ENCODE data around the gene FAM120A. TPM values are rescaled to one million over a fixed set of nuclear protein-coding genes. Genes with fewer than 3 reads are reported as not detected.

FAM120A gene
- total RNA-seq, 1 donor from 2014 or later = 93.1 TPM

DNA sequence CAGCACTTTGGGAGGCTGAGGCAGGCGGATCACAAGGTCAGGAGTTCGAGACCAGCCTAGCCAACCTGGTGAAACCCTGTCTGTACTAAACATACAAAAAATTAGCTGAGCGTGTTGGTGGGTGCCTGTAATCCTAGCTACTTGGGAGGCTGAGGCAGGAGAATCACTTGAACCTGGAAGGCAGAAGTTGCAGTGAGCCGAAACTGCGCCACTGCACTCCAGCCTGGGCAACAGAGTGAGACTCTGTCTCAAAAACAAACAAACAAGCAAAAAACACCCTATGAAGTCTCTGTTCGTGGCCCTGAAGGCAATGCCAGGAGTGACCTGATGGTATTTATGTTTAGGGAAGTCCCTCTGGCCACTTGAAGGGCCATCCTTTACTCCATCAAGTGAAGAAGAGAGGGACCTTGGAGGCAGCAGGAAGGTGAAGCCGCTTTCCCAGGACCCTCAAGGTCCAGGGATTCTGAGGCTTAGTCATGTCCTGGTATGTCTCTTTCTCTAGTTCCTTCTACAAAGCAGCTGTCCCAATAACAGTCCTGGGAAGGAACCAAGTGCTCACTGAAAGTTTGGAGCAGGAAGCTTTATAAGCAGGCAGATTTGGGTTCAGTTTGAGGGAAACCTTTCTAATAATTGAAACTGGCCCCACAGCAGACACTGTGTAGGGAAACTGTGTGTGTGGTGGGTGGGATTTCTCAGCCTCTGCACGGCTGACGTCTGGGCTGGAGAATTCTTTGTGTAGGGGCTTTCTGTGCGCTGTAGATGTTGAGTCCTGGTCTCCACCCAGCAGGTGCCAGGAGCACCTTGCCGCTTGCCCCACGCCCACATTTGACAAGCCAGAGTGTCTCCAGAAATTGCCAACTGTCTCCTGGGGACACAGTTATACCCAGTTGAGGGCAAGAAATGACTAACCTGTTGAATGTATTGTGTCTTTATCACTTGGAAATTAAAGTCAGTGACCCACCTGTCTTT lies 137.4 kb downstream of the FAM120A start:
- Mint-ChIP-seq H3K27ac (ENCODE audit: unreplicated experiment) (peak overlapping the region; percentile 64), H3K9me3 (ENCODE audit: unreplicated experiment) (no peaks in the 10 kb centered on the region), H3K27me3 (ENCODE audit: unreplicated experiment) (no peaks in the 10 kb centered on the region), H3K4me1 (ENCODE audit: unreplicated experiment) (peaks cover 28% of the 10 kb centered on the region), H3K4me3 (ENCODE audit: unreplicated experiment) (no peak overlapping the region), H3K36me3 (ENCODE audit: unreplicated experiment) (peaks cover 4% of the 10 kb centered on the region)
- TF ChIP-seq, protein P1, sequence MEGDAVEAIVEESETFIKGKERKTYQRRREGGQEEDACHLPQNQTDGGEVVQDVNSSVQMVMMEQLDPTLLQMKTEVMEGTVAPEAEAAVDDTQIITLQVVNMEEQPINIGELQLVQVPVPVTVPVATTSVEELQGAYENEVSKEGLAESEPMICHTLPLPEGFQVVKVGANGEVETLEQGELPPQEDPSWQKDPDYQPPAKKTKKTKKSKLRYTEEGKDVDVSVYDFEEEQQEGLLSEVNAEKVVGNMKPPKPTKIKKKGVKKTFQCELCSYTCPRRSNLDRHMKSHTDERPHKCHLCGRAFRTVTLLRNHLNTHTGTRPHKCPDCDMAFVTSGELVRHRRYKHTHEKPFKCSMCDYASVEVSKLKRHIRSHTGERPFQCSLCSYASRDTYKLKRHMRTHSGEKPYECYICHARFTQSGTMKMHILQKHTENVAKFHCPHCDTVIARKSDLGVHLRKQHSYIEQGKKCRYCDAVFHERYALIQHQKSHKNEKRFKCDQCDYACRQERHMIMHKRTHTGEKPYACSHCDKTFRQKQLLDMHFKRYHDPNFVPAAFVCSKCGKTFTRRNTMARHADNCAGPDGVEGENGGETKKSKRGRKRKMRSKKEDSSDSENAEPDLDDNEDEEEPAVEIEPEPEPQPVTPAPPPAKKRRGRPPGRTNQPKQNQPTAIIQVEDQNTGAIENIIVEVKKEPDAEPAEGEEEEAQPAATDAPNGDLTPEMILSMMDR (IDR thresholded peaks at IDR 0.05) = no peak
- DNase-seq (ENCODE audit: extremely low spot score, unreplicated experiment) = no peak

DNA sequence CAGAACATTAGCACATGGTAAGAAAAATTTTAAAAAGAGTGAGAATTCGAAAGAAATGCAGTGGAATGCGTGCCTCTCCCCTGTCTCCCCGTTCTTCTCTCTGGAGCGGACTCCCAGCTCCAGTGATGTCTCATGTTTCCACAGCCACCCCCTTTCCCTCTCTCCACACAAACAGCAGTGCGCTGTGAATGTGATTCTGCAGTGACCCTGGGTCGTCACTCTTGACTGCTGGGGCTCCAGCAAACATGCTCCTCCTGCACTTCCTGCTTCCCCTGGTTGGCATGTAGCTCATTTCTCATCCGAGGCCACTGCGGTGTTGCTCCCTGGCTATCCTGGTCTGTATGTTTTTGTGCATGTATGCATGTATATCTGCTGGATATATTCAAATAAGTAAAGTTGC lies 138.2 kb downstream of the FAM120A start:
- H3K9me3 Mint-ChIP-seq (ENCODE audit: unreplicated experiment) = no peaks in the 10 kb centered on the region
- TF ChIP-seq, protein P1 (IDR thresholded peaks at IDR 0.05) = no peak
- H3K27me3 Mint-ChIP-seq (ENCODE audit: unreplicated experiment) = no peaks in the 10 kb centered on the region
- peak; percentile 56 for DNase-seq (ENCODE audit: extremely low spot score, unreplicated experiment)
- H3K4me1 Mint-ChIP-seq (ENCODE audit: unreplicated experiment) = peaks cover 31% of the 10 kb centered on the region
- peak overlapping the region; percentile 27 for H3K4me3 Mint-ChIP-seq (ENCODE audit: unreplicated experiment)
- no peaks in the 10 kb centered on the region for H3K36me3 Mint-ChIP-seq (ENCODE audit: unreplicated experiment)
- H3K27ac Mint-ChIP-seq (ENCODE audit: unreplicated experiment) = peak overlapping the region; percentile 64

DNA sequence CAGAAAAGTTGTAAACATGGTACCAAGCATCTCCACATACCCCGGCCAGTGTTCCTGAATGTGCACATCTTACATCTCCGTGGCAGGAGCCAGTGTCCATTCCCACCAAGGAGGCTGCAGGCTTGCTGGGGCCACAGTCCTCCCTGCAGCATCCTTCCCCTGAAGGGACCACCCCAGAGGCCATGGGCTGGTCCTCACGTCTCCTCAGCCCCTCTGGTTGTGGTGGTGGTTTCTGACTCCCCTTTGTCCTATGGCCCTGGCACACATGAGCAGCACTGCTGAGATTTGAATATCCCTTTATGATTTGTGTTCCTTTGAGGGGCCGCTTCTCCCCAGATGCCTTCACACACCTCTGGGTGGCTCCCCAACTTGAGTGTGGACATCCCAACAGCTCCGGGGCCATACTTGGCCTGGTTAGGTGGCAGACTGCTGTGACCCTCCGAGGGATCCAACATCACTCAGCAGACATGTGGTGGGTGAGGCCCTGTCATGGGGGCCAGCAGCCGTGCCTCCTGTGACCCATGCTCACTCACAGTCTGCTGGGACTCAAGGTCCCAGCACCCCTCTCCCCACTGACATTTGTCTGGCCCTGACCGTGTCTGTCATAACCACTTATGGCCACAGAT lies 139.2 kb downstream of the FAM120A start:
- TF ChIP-seq, protein P1 (IDR thresholded peaks at IDR 0.05) = no peak
- Mint-ChIP-seq H3K4me1 (ENCODE audit: unreplicated experiment) (peaks cover 31% of the 10 kb centered on the region), H3K36me3 (ENCODE audit: unreplicated experiment) (no peaks in the 10 kb centered on the region), H3K27me3 (ENCODE audit: unreplicated experiment) (no peaks in the 10 kb centered on the region), H3K27ac (ENCODE audit: unreplicated experiment) (peak overlapping the region; percentile 47), H3K9me3 (ENCODE audit: unreplicated experiment) (no peaks in the 10 kb centered on the region), H3K4me3 (ENCODE audit: unreplicated experiment) (no peak overlapping the region)
- DNase-seq (ENCODE audit: extremely low spot score, unreplicated experiment) = peak; percentile 72

DNA sequence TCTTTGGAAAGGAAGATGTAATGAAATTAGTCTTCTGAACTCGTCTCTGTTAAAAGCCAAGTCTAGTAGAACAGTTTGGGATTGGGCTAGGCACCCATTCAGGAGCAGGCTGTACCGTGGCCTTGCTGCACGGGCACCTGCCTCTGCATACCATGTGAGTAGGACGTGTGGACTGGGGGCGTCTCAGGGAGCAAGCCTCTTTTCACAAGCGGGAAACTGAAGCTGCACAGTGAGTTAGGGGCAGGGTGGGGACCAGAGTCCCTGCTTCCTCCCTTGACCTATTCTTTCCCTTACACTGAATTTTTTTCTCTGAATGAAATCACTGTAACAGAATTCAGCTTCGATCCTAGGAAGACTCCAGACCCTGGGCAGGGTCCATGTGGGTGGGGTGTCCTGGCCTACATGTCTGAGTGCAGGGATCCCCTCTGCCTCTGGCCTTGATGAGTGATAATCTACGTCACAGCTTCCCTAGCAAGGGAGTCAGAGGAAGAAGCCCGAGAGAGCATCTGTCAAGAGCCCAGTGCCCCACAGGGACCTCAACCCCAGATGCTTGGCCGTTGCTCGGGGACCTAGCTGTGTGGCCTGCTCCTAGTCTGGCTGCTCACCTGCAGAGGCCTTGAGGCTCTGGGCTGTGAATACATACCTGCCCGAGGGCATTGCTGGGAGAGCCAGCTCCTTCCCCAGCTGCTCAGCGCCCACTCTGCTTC lies 140.0 kb downstream of the FAM120A start:
- H3K9me3 Mint-ChIP-seq (ENCODE audit: unreplicated experiment) = no peaks in the 10 kb centered on the region
- H3K4me3 Mint-ChIP-seq (ENCODE audit: unreplicated experiment) = no peak overlapping the region
- peaks cover 2% of the 10 kb centered on the region for H3K36me3 Mint-ChIP-seq (ENCODE audit: unreplicated experiment)
- DNase-seq (ENCODE audit: extremely low spot score, unreplicated experiment) = peak; percentile 68
- H3K27me3 Mint-ChIP-seq (ENCODE audit: unreplicated experiment) = no peaks in the 10 kb centered on the region
- TF ChIP-seq, protein P1 (IDR thresholded peaks at IDR 0.05) = no peak
- no peak overlapping the region for H3K27ac Mint-ChIP-seq (ENCODE audit: unreplicated experiment)
- H3K4me1 Mint-ChIP-seq (ENCODE audit: unreplicated experiment) = peaks cover 31% of the 10 kb centered on the region
